GM19023 (cell line): Measurements from ENCODE around the gene NPPB.

Source experiments
- ATAC-seq: cut with Tn5 transposase; IDR thresholded peaks from one replicate; pipeline ENCODE4 v1.9.1; 2021; ENCODE audit warnings: mild to moderate bottlenecking, moderate library complexity; ENCODE audit not compliant: unreplicated experiment

The NPPB gene

DNA sequence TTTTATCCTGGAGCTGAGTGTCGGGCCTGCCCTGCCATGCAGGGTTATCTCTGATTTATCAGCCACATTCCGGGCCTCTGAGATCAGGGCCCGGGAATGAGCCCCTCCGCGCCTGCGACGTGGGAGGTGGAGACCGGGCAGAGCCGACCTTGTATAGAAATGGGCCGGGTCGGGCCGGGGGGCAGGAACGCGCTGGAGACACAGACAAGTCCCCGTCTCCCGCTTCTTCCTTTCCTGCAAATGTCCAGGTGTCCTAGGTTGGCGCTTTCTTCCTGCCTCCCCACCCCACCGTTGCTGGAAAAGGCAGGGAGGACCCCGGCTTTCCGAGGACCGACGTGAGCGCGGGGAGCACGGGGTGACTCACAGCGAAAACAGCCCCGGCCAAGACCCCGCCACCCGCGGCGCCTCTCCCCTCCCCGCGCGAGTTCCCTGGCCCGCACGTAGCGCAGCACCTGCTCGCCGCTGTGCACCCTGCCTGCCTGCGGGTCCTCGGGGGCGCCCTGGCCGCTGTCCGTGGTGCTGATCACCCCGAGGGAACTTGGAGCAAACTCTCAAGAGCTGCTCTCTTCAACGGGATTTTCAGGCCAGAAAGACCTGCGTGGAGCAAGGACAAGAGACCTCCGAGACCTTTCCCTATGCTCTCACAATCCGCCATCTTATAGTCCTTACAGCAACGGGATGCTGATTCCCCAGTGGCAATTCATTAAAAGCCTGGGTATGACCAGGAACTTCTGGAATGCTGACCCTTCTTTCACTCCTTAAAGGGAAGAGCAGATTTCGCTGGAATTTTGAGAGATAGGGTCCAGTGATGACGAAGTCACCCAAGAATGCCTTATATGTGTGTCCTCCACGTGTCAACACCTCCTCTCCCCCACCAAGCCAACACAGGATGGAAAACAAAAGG, 475 bp upstream of the NPPB start:
- no peak for ATAC-seq

DNA sequence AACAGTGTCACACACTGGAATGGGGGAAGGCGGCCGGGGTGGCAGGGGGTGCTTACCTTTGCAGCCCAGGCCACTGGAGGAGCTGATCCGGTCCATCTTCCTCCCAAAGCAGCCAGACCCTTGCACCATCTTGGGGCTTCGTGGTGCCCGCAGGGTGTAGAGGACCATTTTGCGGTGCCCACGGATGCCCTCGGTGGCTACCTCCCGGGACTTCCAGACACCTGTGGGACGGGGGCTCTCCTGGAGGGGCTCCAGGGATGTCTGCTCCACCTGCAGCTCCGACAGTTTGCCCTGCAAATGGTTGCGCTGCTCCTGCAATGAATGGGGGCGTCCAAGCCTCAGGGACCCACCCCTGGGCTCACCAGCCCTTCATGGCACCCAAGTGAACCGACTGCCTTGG, 587 bp downstream of the NPPB start:
- no peak for ATAC-seq

DNA sequence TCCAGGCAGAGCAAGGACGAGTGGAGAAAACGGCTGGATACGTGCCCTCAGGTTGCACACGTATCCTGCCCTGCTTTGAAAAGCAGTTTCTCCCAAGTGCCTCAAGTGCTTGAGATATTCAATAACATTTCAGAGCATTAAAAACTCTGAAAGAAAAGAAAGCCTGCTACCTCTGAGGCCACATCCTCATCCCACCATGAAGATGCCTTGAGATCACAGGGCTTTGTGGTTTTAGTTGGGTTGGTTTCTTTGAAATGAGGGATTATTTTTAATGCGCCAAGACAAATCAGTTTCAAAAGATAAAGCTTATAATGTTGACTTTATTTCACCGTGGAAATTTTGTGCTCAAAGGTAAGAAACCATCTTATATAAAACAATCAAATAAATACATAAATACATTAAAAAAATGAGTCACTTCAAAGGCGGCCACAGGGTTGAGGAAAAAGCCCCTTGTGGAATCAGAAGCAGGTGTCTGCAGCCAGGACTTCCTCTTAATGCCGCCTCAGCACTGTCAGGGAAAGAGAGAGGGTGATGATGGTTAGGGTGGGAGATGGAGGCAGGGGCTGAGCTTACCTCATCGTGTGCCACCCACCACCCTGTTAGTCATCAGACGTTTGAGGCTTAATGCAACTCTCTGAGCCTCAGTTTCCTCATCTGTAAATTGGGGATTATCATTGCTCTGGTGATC, 1.4 kb downstream of the NPPB start:
- no peak for ATAC-seq

DNA sequence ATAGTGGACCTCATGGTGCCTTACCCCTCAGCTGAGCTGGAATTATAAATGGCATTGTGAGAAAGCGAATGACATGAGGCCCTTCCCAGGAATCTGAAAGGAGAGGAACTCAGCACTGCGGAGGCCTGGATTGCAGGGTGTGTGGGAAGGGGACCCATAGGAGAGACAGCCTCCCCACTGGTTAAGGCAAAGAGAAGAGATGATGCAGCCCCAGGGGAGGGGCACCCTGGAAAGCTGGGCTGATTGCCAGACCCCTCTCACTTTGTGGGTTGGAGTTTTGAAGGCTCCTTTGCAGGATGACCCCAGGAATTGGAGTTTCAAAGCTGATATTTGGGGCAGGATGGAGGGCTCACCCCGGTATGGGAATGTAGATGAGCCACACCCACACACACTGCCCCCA, 2.0 kb downstream of the NPPB start:
- no peak for ATAC-seq

DNA sequence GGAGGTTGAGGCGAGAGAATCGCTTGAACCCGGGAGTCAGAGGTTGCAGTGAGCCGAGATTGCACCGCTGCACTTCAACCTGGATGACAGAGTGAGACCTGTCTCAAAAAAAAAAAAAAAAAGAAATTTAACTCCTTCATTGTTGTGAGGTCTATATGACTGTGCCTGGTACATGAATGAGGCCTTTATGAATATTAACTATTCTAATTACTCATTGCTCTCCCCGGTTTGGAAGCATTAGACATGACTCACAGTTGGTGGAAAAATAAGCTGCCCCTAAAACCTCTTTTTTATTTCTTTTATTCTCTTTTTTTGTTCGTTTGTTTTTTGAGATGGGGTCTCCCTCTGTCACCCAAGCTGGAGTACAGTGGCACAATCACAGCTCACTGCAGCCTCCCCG, 3.3 kb downstream of the NPPB start:
- no peak for ATAC-seq

DNA sequence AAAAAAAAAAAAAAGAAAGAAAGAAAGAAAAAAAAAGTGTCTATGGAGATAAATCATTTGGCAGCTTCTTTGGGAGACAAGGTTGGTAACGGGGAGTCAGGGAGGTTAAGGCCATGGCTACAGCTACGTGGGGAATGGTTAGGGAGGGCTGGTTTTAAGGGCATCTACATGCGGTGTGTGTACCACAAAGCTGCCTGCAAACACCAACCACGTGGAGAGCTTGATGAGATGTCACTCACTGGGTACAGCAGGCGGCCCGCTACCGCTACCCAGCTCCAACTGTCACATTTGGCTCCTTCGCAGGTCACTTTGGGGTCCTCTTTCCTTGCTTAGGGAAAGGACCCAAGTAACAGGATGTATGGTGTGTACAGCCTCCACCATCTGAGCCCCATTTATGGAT, 4.2 kb downstream of the NPPB start:
- no peak for ATAC-seq

DNA sequence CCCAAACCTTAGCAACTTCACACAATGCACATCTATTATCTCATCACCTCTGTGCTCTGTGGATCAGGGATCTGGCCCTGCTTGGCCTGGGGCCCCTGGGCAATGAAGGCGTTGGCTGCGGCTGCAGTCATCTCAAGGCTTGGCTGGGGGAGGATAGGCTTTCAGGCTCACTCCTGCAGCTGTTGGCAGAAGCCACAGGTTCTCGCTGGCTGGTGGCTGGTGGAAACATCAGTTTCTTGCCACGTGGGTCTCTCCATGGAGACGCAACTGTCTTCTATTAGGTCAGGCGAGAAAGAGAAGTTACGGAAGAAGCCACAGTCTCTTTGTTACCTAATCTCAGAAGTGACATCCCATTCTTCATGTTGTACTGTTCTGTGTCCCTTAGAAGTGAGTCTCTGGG, 7.6 kb downstream of the NPPB start:
- ATAC-seq = no peak

GRCh38 chr1:11850156-11850555, 8.6 kb downstream of the NPPB start:
- ATAC-seq = no peak

- no peak for ATAC-seq
Measured at GRCh38 chr1:11848373-11848700, 10.4 kb downstream of the NPPB start.

GRCh38 chr1:11847667-11848372, 10.9 kb downstream of the NPPB start, which contains the start of gene NPPA:
NPPA (minus strand) TSS chr1:11847783; CDS start chr1:11847684, 99 bp downstream.
- ATAC-seq = no peak

GRCh38 chr1:11845641-11846335, 13.0 kb downstream of the NPPB start:
- no peak for ATAC-seq

- ATAC-seq = no peak
Measured at GRCh38 chr1:11842154-11843041, 16.3 kb downstream of the NPPB start.

DNA sequence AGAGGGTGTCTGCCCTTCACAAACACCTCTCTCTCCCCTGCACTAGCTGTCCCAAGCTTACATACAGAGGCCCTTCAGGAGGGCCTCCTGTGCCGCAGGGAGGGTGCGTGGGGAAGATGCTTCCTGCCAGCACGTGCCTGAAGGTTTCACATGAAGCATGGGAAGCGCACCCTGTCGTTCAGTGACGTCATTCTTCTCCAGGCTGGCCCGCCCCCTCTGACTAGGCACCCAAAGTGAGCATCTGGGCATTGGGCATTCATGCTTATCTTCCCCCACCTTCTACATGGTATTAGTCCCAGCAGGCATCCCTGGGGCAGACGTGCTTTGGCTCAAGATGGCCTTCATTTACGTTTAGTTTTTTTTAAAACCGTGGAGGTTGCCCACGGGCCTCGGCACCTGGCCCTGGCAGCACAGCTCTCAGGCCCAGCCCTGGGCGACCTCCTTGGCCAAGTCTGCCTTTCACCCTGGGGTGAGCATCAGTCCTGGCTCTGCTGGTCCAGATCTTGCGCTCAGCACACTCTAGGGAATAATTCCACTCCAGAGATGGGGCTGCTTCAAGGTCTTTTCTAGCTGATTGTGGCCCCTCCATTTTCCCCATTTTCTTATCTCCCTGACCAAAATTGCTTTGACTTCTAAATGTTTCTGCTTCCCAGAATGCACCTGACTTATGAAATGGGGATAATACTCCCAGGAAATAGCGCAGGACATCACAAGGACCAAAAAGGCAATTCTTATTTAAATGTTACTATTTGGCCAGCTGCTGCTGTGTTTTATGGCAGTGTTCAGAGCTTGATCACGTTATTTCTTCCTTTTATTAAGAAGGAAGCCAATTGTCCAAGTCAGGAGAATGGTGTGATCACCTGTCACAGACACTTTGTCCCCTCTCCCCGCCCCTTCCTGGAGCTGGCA, 17.2 kb downstream of the NPPB start:
- ATAC-seq = no peak

DNA sequence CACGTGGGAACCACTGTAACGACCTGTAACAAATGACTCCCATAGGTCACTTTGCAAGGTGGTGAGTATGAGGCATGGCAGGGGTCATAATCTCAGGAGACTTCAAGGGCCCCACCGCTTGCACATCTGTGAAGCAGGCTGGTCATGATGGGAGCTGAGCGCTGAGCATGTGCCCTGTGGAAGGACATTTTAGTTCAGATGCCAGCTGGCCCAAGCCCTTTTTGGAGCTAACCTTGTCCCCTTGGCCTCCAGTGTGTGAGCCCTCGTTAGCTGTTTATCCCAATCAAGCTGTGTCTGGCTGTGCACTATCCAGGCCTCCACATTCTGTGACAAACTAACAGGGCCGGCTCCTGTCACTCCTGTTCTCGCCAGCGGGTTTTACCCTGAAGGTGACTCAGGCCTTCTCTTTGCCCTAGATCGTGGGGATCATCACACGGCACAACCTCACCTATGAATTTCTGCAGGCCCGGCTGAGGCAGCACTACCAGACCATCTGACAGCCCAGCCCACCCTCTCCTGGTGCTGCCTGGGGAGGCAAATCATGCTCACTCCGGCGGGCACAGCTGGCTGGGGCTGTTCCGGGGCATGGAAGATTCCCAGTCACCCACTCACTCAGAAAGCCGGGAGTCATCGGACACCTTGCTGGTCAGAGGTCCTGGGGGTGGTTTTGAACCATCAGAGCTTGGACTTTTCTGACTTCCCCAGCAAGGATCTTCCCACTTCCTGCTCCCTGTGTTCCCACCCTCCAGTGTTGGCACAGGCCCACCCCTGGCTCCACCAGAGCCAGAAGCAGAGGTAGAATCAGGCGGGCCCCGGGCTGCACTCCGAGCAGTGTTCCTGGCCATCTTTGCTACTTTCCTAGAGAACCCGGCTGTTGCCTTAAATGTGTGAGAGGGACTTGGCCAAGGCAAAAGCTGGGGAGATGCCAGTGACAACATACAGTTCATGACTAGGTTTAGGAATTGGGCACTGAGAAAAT, 18.7 kb downstream of the NPPB start:
- ATAC-seq = no peak

DNA sequence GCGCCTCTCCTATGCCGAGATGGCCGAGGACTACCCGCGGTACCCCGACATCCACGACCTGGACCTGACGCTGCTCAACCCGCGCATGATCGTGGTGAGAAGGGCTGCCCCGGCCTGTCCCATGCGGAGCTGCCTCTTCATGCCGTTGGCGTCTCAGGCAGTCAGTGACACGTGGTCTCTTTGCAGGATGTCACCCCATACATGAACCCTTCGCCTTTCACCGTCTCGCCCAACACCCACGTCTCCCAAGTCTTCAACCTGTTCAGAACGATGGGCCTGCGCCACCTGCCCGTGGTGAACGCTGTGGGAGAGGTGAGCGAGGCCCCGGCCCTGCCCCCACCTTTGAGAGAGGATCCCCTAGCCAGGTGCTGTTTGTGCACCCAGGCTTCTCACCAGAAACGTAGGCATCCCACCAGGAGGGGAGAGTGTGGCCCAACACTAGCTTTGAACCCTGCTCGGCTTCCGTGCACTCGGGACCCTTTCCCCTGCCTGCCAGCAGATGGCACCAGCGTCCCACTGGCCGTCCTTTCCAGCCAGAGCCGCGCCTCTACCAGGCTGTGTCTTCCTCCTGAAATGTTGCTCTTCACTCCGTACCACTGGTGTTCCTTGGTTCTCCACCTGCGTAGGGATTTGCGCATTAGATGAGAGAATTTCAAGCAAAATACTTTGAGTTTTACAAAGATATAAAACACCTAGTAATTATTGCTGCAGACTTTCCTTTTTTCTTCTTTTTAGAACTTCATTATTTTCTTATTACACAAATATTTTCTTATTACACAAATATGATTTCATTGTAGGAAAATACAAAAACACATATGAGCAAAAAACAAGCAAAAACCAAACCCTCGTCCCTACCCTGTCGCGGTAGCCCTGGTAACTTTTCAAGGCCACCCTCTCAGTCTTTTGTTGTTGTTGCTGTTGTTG, 20.1 kb downstream of the NPPB start:
- ATAC-seq = no peak

DNA sequence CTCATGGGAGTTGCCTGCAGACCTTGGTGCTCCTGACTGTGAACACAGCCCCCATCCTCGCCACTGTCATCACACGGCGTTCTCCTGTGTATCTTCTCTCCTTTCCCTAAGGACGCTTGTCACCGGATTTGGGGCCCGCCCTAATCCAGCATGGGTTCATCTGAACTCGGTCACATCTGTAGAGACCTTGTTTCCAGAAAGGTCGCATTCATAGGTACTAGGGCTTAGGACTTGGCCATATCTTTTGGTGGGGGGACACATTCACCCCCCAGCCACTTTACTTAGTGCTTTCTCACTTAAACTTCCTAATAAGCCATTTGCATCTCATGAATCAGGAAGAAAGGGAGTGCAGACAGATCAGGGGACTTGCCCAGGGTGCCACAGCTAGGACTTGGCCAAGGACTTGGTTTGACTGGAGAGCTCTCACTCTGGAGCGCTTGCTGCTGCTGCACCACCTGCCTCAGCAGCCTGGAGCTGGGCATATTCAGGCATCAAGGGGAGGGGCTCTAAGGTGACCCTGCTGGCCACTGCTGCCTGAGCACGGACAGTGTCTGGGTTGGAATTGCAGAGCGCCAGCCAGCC, 20.9 kb downstream of the NPPB start:
- no peak for ATAC-seq
